HEK293 (cell line): ENCODE results near the gene KCNK1.

ENCODE experiments used
- CTCF ChIA-PET: fragments of 350-600 bp; formaldehyde crosslinking; extraction: SDS; loops from one replicate; lab custom pipeline; 2021; ENCODE audit warnings: antibody characterized with exemption; lab: Yijun Ruan, JAX
- POLR2A ChIA-PET: fragments of 300-600 bp; formaldehyde crosslinking; extraction: SDS; loops from one replicate; lab custom pipeline; 2020; ENCODE audit warnings: antibody characterized with exemption, inconsistent platforms; lab: Yijun Ruan, JAX
- H3K27ac ChIP-seq: fragments of 200-500 bp; sonication (Bioruptor generic); 2 replicates; pipeline ENCODE4 v1.5.1; 2014; ENCODE audit warnings: low read depth, low read length, control low read depth, inconsistent platforms; ENCODE audit errors: extremely low read depth
- H3K36me3 ChIP-seq, 2 experiments: fragments of 200-500 bp in 1 of 2; sonication (Bioruptor generic) in 1 of 2; 1 replicate in 1 of 2; 2 replicates in 1 of 2; pipeline ENCODE4 v1.5.1; 2014 to 2017; ENCODE audit warnings: inconsistent platforms in 2 of 2, low read length in 2 of 2; ENCODE audit not compliant: control insufficient read depth in 2 of 2, insufficient read depth in 1 of 2
- H3K4me1 ChIP-seq: fragments of 200-500 bp; sonication (Bioruptor generic); 2 replicates; pipeline ENCODE4 v1.5.1; 2014; ENCODE audit warnings: mild to moderate bottlenecking, low read length, inconsistent platforms; ENCODE audit not compliant: control insufficient read depth, insufficient read depth
- H3K4me3 ChIP-seq: 2 replicates; pipeline ENCODE4 v1.5.1; 2011; ENCODE audit warnings: low read depth, mild to moderate bottlenecking, control low read depth, low read length, moderate library complexity
- H3K9me3 ChIP-seq: fragments of 200-500 bp; sonication (Bioruptor generic); 2 replicates; pipeline ENCODE4 v1.5.1; 2014; ENCODE audit warnings: low read depth, low read length, inconsistent platforms; ENCODE audit not compliant: control insufficient read depth, insufficient read depth
- REST ChIP-seq: fragments of 450-650 bp; formaldehyde crosslinking; IDR thresholded peaks from 2 replicates; pipeline ENCODE4 v1.5.1; 2016; ENCODE audit warnings: missing biosample characterization, missing genetic modification characterization
- SETDB1 ChIP-seq: IDR thresholded peaks from one replicate; pipeline ENCODE4 v1.6.1; 2017; ENCODE audit warnings: mild to moderate bottlenecking, low read length, moderate library complexity, mixed read lengths; ENCODE audit not compliant: insufficient read length
- SP7 ChIP-seq: fragments of 450-650 bp; formaldehyde crosslinking; IDR thresholded peaks from 2 replicates; pipeline ENCODE4 v1.5.1; 2016; ENCODE audit warnings: missing biosample characterization, missing genetic modification characterization
- TRIM28 ChIP-seq: IDR thresholded peaks from 2 replicates; pipeline ENCODE4 v1.6.1; 2011; ENCODE audit warnings: low read length, control low read depth, borderline replicate concordance
- YY1 ChIP-seq: fragments of 450-650 bp; formaldehyde crosslinking; IDR thresholded peaks from 2 replicates; pipeline ENCODE4 v1.5.1; 2018; ENCODE audit warnings: missing biosample characterization, missing genetic modification characterization
- ZNF335 ChIP-seq: fragments of 450-650 bp; formaldehyde crosslinking; conservative IDR thresholded peaks from 2 replicates; pipeline ENCODE4 v1.5.1; 2016; ENCODE audit warnings: missing biosample characterization, missing genetic modification characterization
- ZNF404 ChIP-seq: fragments of 450-650 bp; formaldehyde crosslinking; IDR thresholded peaks from 2 replicates; pipeline ENCODE4 v1.5.1; 2017; ENCODE audit warnings: missing biosample characterization, missing genetic modification characterization
- ZNF558 ChIP-seq: fragments of 450-650 bp; formaldehyde crosslinking; IDR thresholded peaks from 2 replicates; pipeline ENCODE4 v1.5.1; 2016; ENCODE audit warnings: missing biosample characterization, missing genetic modification characterization
- ZNF560 ChIP-seq: fragments of 450-650 bp; formaldehyde crosslinking; IDR thresholded peaks from 2 replicates; pipeline ENCODE4 v1.5.1; 2017; ENCODE audit warnings: missing biosample characterization, missing genetic modification characterization, borderline replicate concordance
- ZSCAN4 ChIP-seq: fragments of 450-650 bp; formaldehyde crosslinking; IDR thresholded peaks from 2 replicates; pipeline ENCODE4 v1.5.1; 2017; ENCODE audit warnings: missing biosample characterization, missing genetic modification characterization
- TF ChIP-seq, protein P1 (sequence below): fragments of 450-650 bp; formaldehyde crosslinking; IDR thresholded peaks from 2 replicates; pipeline ENCODE4 v1.5.1; 2016; ENCODE audit warnings: missing biosample characterization, missing genetic modification characterization
- TF ChIP-seq, protein P2 (sequence below): fragments of 450-650 bp; formaldehyde crosslinking; IDR thresholded peaks from 2 replicates; pipeline ENCODE4 v1.5.1; 2016; ENCODE audit warnings: missing biosample characterization, missing genetic modification characterization
- TF ChIP-seq, protein P3 (sequence below): fragments of 450-650 bp; formaldehyde crosslinking; IDR thresholded peaks from 2 replicates; pipeline ENCODE4 v1.5.1; 2016; ENCODE audit warnings: missing biosample characterization, missing genetic modification characterization
- TF ChIP-seq, protein P4 (sequence below): fragments of 450-650 bp; formaldehyde crosslinking; IDR thresholded peaks from 2 replicates; pipeline ENCODE4 v1.5.1; 2016; ENCODE audit warnings: missing biosample characterization, missing genetic modification characterization

Gene KCNK1

GRCh38 chr1:233707880-233708815, 94.2 kb downstream of the KCNK1 start:
- Histone ChIP-seq H3K36me3 (no peaks in the 10 kb centered on the region), H3K4me1 (peaks cover 26% of the 10 kb centered on the region), H3K27ac (peak overlapping the region; percentile 68), H3K9me3 (no peaks in the 10 kb centered on the region), H3K4me3 (no peak overlapping the region)
- CTCF ChIA-PET: interaction anchor here (0.7 to 1.6 kb wide), 4 partner anchors 29 to 269 kb away, joined by 3 to 5 read pairs (median 4); no protein-coding TSS in a partner anchor
- POLR2A ChIA-PET: interaction anchor here (0.7 to 0.9 kb wide), 2 partner anchors 13 to 15 kb away, joined by 3 to 5 read pairs; no protein-coding TSS in a partner anchor
- TF ChIP-seq, protein P1, sequence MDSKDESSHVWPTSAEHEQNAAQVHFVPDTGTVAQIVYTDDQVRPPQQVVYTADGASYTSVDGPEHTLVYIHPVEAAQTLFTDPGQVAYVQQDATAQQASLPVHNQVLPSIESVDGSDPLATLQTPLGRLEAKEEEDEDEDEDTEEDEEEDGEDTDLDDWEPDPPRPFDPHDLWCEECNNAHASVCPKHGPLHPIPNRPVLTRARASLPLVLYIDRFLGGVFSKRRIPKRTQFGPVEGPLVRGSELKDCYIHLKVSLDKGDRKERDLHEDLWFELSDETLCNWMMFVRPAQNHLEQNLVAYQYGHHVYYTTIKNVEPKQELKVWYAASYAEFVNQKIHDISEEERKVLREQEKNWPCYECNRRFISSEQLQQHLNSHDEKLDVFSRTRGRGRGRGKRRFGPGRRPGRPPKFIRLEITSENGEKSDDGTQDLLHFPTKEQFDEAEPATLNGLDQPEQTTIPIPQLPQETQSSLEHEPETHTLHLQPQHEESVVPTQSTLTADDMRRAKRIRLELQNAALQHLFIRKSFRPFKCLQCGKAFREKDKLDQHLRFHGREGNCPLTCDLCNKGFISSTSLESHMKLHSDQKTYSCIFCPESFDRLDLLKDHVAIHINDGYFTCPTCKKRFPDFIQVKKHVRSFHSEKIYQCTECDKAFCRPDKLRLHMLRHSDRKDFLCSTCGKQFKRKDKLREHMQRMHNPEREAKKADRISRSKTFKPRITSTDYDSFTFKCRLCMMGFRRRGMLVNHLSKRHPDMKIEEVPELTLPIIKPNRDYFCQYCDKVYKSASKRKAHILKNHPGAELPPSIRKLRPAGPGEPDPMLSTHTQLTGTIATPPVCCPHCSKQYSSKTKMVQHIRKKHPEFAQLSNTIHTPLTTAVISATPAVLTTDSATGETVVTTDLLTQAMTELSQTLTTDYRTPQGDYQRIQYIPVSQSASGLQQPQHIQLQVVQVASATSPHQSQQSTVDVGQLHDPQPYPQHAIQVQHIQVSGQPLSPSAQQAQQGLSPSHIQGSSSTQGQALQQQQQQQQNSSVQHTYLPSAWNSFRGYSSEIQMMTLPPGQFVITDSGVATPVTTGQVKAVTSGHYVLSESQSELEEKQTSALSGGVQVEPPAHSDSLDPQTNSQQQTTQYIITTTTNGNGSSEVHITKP: peak; percentile 96
- 0 out of 2 replicates have a peak, but pooled peaks have one; percentile 7 for TF ChIP-seq ZNF558 (tag by site-specific recombination)
- peak; percentile 10; the same call in 1 of the 2 replicates for TF ChIP-seq ZNF335 (tag by site-specific recombination)
- TF ChIP-seq, protein P2, sequence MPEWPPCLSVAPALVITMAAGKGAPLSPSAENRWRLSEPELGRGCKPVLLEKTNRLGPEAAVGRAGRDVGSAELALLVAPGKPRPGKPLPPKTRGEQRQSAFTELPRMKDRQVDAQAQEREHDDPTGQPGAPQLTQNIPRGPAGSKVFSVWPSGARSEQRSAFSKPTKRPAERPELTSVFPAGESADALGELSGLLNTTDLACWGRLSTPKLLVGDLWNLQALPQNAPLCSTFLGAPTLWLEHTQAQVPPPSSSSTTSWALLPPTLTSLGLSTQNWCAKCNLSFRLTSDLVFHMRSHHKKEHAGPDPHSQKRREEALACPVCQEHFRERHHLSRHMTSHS (tag by site-specific recombination): no peak
- TF ChIP-seq ZNF560 (tag by site-specific recombination): no peak
- TF ChIP-seq SETDB1: peak; percentile 15
- peak; percentile 9; the same call in 1 of the 2 replicates for TF ChIP-seq SP7 (tag by site-specific recombination)
- no peak for TF ChIP-seq YY1 (tag by site-specific recombination)
- TF ChIP-seq ZSCAN4 (tag by site-specific recombination): 0 out of 2 replicates have a peak, but pooled peaks have one; percentile 19
- TF ChIP-seq TRIM28: peak; percentile 49
- TF ChIP-seq ZNF404 (tag by site-specific recombination): no peak
- TF ChIP-seq, protein P3, sequence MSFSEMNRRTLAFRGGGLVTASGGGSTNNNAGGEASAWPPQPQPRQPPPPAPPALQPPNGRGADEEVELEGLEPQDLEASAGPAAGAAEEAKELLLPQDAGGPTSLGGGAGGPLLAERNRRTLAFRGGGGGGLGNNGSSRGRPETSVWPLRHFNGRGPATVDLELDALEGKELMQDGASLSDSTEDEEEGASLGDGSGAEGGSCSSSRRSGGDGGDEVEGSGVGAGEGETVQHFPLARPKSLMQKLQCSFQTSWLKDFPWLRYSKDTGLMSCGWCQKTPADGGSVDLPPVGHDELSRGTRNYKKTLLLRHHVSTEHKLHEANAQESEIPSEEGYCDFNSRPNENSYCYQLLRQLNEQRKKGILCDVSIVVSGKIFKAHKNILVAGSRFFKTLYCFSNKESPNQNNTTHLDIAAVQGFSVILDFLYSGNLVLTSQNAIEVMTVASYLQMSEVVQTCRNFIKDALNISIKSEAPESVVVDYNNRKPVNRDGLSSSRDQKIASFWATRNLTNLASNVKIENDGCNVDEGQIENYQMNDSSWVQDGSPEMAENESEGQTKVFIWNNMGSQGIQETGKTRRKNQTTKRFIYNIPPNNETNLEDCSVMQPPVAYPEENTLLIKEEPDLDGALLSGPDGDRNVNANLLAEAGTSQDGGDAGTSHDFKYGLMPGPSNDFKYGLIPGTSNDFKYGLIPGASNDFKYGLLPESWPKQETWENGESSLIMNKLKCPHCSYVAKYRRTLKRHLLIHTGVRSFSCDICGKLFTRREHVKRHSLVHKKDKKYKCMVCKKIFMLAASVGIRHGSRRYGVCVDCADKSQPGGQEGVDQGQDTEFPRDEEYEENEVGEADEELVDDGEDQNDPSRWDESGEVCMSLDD: 0 out of 2 replicates have a peak, but pooled peaks have one; percentile 41
- TF ChIP-seq, protein P4, sequence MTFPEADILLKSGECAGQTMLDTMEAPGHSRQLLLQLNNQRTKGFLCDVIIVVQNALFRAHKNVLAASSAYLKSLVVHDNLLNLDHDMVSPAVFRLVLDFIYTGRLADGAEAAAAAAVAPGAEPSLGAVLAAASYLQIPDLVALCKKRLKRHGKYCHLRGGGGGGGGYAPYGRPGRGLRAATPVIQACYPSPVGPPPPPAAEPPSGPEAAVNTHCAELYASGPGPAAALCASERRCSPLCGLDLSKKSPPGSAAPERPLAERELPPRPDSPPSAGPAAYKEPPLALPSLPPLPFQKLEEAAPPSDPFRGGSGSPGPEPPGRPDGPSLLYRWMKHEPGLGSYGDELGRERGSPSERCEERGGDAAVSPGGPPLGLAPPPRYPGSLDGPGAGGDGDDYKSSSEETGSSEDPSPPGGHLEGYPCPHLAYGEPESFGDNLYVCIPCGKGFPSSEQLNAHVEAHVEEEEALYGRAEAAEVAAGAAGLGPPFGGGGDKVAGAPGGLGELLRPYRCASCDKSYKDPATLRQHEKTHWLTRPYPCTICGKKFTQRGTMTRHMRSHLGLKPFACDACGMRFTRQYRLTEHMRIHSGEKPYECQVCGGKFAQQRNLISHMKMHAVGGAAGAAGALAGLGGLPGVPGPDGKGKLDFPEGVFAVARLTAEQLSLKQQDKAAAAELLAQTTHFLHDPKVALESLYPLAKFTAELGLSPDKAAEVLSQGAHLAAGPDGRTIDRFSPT (tag by site-specific recombination): no peak
- peak; percentile 8 for TF ChIP-seq REST (tag by site-specific recombination)
